ENCODE data around the gene HNRNPLL. TPM values are rescaled to one million over a fixed set of nuclear protein-coding genes. Genes with fewer than 3 reads are reported as not detected.

The HNRNPLL gene
- total RNA-seq, 1 donor from 2014 or later = 39.2 TPM

DNA sequence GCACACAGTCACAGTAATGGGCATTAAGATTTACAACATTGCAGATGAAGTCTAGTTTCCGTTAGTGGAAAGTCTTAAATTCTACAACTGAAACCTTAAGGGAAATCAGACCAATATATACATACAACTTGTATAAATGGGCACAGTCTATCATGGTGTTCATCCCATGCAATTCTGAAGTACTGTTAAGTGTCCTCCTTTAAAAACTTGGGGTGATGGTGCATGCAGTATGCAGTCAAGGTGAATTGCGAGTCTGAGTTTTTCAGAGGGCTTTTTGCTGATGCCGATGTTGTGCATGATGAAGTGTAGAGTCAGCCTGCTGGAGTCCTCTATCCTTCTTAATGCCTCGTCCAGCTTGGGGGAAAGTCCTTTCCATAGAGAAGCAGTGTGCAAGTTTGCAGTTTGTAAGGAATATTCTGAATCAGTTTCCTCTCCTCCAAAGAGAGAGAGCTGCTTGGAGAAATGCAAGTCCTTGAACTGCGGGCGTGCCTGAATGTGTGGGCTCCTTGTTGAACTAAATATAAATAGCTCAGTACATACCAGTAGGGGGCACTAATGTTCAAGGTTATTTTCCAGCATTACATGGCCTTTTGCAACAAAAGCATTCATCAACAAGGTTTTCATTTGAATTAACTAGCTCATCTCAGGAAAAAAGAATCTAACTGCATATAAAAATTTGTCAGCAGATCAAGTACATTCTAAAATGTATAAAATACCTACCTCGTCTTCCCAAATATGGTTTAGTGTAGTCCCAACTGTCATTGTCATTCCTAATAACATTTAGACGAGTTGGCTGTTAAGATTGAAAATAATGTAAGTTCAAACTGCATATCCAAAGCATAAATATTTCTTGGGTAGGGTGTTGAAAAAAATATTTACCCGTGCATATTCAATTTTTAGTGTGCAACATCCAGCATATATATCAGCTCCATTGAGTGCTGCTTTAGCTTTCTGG is 21.3 kb downstream of the HNRNPLL start:
- Histone ChIP-seq H3K36me3 (ENCODE audit: control insufficient read depth, insufficient read depth, low read length) (no peaks in the 10 kb centered on the region), H3K4me3 (ENCODE audit: low read depth, low read length) (no peak overlapping the region), H3K27me3 (ENCODE audit: control insufficient read depth, insufficient read depth, low read length) (no peaks in the 10 kb centered on the region)
- TF ChIP-seq, protein P1, sequence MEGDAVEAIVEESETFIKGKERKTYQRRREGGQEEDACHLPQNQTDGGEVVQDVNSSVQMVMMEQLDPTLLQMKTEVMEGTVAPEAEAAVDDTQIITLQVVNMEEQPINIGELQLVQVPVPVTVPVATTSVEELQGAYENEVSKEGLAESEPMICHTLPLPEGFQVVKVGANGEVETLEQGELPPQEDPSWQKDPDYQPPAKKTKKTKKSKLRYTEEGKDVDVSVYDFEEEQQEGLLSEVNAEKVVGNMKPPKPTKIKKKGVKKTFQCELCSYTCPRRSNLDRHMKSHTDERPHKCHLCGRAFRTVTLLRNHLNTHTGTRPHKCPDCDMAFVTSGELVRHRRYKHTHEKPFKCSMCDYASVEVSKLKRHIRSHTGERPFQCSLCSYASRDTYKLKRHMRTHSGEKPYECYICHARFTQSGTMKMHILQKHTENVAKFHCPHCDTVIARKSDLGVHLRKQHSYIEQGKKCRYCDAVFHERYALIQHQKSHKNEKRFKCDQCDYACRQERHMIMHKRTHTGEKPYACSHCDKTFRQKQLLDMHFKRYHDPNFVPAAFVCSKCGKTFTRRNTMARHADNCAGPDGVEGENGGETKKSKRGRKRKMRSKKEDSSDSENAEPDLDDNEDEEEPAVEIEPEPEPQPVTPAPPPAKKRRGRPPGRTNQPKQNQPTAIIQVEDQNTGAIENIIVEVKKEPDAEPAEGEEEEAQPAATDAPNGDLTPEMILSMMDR (IDR thresholded peaks at IDR 0.05; ENCODE audit: insufficient read depth, low read length, poor library complexity, severe bottlenecking) = peak; percentile 37
- no peak for DNase-seq (ENCODE audit: low read depth)

DNA sequence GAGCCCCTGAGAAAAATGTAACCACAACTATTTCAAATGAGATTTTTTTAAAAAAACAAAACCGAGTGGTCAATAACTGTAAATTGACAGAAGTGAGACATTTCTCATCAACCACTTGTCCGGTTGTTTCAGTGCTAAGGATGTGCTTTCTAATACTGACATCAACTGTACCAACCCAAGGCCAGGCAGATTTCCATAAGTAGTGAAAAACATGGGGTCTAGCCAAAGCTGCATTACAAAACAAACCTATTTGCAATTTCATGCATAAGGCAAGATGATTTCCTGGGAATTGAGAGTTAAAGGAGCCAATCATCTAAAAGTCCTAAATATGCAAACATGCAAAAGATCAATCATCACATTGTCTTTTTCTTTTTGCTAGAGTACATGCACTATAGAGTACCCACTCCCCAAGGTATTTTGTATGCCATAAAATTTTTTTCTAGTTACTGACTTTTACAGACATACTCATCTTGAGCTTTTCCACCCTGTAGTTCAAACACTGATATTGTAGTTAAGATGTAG is 22.6 kb downstream of the HNRNPLL start:
- H3K4me3 ChIP-seq (ENCODE audit: low read depth, low read length) = no peak overlapping the region
- no peaks in the 10 kb centered on the region for H3K27me3 ChIP-seq (ENCODE audit: control insufficient read depth, insufficient read depth, low read length)
- no peaks in the 10 kb centered on the region for H3K36me3 ChIP-seq (ENCODE audit: control insufficient read depth, insufficient read depth, low read length)
- TF ChIP-seq, protein P1 (IDR thresholded peaks at IDR 0.05; ENCODE audit: insufficient read depth, low read length, poor library complexity, severe bottlenecking) = no peak
- DNase-seq (ENCODE audit: low read depth) = no peak

DNA sequence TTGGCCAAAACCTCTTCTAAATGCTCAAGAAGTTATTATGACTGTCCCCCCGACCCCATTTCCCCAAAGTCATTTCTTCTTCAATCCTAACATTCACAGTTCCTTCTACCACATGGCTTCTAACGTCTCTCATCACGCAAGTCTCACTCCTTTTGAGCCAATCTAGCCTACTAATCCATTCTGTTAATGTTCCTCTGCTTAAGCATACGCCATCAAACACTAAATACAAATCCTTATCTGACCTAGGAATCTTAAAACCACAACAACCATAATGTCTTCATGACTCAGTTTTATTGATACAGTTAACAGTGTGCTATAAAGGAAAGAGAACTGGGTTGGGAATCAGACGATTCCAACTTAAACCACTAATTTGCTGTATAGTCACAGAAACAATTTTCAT is 23.9 kb downstream of the HNRNPLL start:
- TF ChIP-seq, protein P1 (IDR thresholded peaks at IDR 0.05; ENCODE audit: insufficient read depth, low read length, poor library complexity, severe bottlenecking) = no peak
- H3K4me3 ChIP-seq (ENCODE audit: low read depth, low read length) = no peak overlapping the region
- H3K36me3 ChIP-seq (ENCODE audit: control insufficient read depth, insufficient read depth, low read length) = no peaks in the 10 kb centered on the region
- H3K27me3 ChIP-seq (ENCODE audit: control insufficient read depth, insufficient read depth, low read length) = no peaks in the 10 kb centered on the region
- DNase-seq (ENCODE audit: low read depth) = no peak

DNA sequence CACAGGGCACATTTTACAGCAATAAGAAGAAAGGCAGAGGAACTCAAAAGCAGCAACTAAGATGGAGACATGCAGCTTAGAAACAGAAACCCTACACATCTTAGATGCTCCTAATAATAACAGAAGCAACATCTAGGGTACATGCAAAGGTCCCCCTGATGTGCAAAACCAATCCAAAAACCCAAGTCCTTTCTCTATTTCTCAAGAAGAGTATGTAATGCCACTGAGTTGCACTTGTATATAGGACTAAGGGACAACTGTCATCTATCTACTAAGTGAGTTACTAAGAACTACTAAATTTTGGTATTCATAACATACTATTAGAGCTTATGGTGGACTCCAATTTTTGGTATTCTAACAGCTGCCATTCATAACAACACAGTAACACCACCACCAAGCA is 28.4 kb downstream of the HNRNPLL start:
- no peak for DNase-seq (ENCODE audit: low read depth)
- no peaks in the 10 kb centered on the region for H3K36me3 ChIP-seq (ENCODE audit: control insufficient read depth, insufficient read depth, low read length)
- H3K4me3 ChIP-seq (ENCODE audit: low read depth, low read length) = no peak overlapping the region
- TF ChIP-seq, protein P1 (IDR thresholded peaks at IDR 0.05; ENCODE audit: insufficient read depth, low read length, poor library complexity, severe bottlenecking) = no peak
- no peaks in the 10 kb centered on the region for H3K27me3 ChIP-seq (ENCODE audit: control insufficient read depth, insufficient read depth, low read length)

DNA sequence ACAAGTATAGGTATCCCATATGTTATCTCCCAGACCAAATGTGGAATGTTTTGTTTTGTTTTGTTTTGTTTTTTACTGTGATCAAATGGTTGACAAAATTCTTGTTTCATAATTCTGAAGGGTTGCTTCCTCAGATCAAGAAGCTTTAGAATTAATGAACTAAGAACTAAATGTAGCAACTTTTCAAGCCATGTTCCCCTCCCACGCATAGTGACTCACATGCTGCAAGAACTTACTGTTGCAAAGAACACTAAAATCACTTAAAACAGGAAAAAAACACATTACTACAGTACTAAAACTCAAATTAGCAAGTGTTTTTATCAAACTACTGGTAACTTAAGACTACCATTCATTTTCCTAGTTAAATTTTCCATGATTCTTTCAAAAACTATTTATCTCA is 30.6 kb downstream of the HNRNPLL start:
- DNase-seq (ENCODE audit: low read depth) = peak; percentile 76
- TF ChIP-seq, protein P1 (IDR thresholded peaks at IDR 0.05; ENCODE audit: insufficient read depth, low read length, poor library complexity, severe bottlenecking) = no peak
- Histone ChIP-seq H3K27me3 (ENCODE audit: control insufficient read depth, insufficient read depth, low read length) (no peaks in the 10 kb centered on the region), H3K4me3 (ENCODE audit: low read depth, low read length) (no peak overlapping the region), H3K36me3 (ENCODE audit: control insufficient read depth, insufficient read depth, low read length) (peaks cover 1% of the 10 kb centered on the region)

Measured in kidney epithelial cell (primary cell).